B cell (primary cell): ENCODE data around the gene EP400.

Experiments
- EZH2 ChIP-seq: IDR thresholded peaks from 2 replicates; pipeline ENCODE4 v1.6.1; 2012; ENCODE audit warnings: borderline replicate concordance, low read depth, mild to moderate bottlenecking, moderate library complexity, low read length; ENCODE audit not compliant: insufficient read depth, poor library complexity, severe bottlenecking
- TF ChIP-seq, protein P1 (sequence below): fragments of 200-600 bp; IDR thresholded peaks from one replicate; pipeline ENCODE4 v1.8.0; 2022; ENCODE audit warnings: antibody characterized with exemption, mild to moderate bottlenecking

DNA sequence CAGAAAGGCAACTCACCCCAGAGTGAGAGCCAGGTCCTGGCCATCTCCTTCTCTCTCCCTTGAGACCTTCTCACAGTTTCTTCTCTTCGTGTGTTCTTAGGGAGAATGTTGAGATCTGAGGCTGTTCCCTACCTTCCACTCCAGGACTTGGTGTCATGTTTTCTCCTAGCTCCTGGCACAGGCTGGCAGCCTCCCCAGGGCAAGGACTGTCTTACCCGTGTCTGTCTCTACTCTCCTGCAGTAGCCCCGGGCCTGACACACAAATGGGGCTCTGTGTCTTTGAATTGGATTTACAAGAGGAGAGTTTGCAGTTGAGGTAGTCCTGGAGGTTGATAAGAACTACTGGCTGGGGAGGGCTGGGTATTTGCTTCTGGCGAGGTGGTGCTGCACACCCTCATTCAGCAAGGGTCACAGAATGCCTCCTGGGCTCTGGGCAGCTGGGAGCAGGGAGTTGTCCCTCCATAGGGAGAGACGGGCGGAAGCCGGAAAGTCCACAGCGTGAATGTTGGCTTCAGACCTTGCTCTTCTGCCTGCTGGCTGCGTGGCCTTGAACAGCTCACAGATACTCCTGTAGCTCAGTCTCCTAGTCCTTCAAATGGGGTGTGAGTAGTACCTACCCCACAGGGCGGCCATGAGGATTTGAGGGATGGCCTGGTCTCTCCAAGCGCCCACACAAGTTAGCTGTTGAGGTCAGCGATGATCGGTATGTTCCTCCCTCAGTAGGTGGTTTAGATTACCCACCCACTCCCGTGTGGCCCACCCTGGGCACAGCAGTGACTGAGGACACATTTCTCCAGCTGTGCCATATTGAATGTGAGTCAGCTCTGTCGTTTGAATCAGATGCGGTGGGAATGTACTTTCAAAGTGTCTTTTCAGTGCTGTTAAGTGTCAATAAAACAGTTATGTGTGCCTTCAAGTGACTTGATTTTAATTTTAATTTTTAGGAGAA, 10.2 kb downstream of the EP400 start:
- TF ChIP-seq, protein P1, sequence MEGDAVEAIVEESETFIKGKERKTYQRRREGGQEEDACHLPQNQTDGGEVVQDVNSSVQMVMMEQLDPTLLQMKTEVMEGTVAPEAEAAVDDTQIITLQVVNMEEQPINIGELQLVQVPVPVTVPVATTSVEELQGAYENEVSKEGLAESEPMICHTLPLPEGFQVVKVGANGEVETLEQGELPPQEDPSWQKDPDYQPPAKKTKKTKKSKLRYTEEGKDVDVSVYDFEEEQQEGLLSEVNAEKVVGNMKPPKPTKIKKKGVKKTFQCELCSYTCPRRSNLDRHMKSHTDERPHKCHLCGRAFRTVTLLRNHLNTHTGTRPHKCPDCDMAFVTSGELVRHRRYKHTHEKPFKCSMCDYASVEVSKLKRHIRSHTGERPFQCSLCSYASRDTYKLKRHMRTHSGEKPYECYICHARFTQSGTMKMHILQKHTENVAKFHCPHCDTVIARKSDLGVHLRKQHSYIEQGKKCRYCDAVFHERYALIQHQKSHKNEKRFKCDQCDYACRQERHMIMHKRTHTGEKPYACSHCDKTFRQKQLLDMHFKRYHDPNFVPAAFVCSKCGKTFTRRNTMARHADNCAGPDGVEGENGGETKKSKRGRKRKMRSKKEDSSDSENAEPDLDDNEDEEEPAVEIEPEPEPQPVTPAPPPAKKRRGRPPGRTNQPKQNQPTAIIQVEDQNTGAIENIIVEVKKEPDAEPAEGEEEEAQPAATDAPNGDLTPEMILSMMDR, result no peak
- TF ChIP-seq EZH2, result no peak
